ENCODE data around the gene PGBD2. TPM values are rescaled to one million over a fixed set of nuclear protein-coding genes. Genes with fewer than 3 reads are reported as not detected.

PGBD2 gene
- total and polyA plus RNA-seq, 9 of the 15 experiments (the other 6 are each of a cell fraction or from before 2014, with no cell fraction given): 11.9 to 21.8 (median 14.7) TPM

- TF ChIP-seq XRCC4 (IDR thresholded peaks at IDR 0.05; ENCODE audit: extremely low read depth, insufficient read depth, insufficient read length): no peak
- peak; percentile 11 for TF ChIP-seq HDAC2 (IDR thresholded peaks at IDR 0.05)
- no peak for TF ChIP-seq CTCFL (IDR thresholded peaks at IDR 0.05; ENCODE audit: borderline replicate concordance, insufficient read depth, low read depth, low read length, poor library complexity, severe bottlenecking)
- TF ChIP-seq TCF7L2 (IDR thresholded peaks at IDR 0.05; ENCODE audit: low read depth, low read length): no peak
- no peak for TF ChIP-seq ELK1 (CRISPR knock-in tag; IDR thresholded peaks at IDR 0.05)
- TF ChIP-seq ZKSCAN1 (IDR thresholded peaks at IDR 0.05; ENCODE audit: low read depth, low read length): no peak
- no peak; the same call in 1 of the 2 replicates for TF ChIP-seq E2F5 (CRISPR knock-in tag; IDR thresholded peaks at IDR 0.05)
- TF ChIP-seq EHMT2 (IDR thresholded peaks at IDR 0.05): no peak
- peak; percentile 88 for TF ChIP-seq MEF2D (tag; conservative IDR thresholded peaks at IDR 0.05; ENCODE audit: low read depth)
- TF ChIP-seq RBFOX2 (IDR thresholded peaks at IDR 0.05; ENCODE audit: low read depth, low read length): no peak
- 0 out of 2 replicates have a peak, but pooled peaks have one; percentile 21 for TF ChIP-seq HMGXB4 (CRISPR knock-in tag; IDR thresholded peaks at IDR 0.05)
- 0 out of 2 replicates have a peak, but pooled peaks have one; percentile 35 for TF ChIP-seq ZNF76 (CRISPR knock-in tag; IDR thresholded peaks at IDR 0.05; ENCODE audit: borderline replicate concordance)
- no peak for TF ChIP-seq RBM34 (IDR thresholded peaks at IDR 0.05; ENCODE audit: borderline replicate concordance, insufficient read depth, low read length)
- peak in 1 of 2 experiments; percentile 82; a peak in 2 of 4 replicates for TF ChIP-seq FOXA3 (CRISPR knock-in tag; conservative IDR thresholded peaks at IDR 0.05 in 1 of 2, IDR thresholded peaks at IDR 0.05 in 1 of 2)
- TF ChIP-seq ZNF277 (CRISPR knock-in tag; IDR thresholded peaks at IDR 0.05; ENCODE audit: borderline replicate concordance): no peak
- TF ChIP-seq JUND (IDR thresholded peaks at IDR 0.05; ENCODE audit: borderline replicate concordance, low read depth, low read length): no peak
- TF ChIP-seq JUND (tag; IDR thresholded peaks at IDR 0.05; ENCODE audit: borderline replicate concordance, low read depth, low read length): 0 out of 3 replicates have a peak, but pooled peaks have one; percentile 5
These were observed 33.2 kb upstream of the PGBD2 start (continued) for GRCh38 chr1:248872752-248873408.
